NK-92 (cell line): ENCODE results near the gene KLHL8.

Experiments
- DNase-seq: peaks from one replicate; lab custom pipeline; 2025; ENCODE audit not compliant: unreplicated experiment; lab: John Stamatoyannopoulos, UW

KLHL8 gene

DNA sequence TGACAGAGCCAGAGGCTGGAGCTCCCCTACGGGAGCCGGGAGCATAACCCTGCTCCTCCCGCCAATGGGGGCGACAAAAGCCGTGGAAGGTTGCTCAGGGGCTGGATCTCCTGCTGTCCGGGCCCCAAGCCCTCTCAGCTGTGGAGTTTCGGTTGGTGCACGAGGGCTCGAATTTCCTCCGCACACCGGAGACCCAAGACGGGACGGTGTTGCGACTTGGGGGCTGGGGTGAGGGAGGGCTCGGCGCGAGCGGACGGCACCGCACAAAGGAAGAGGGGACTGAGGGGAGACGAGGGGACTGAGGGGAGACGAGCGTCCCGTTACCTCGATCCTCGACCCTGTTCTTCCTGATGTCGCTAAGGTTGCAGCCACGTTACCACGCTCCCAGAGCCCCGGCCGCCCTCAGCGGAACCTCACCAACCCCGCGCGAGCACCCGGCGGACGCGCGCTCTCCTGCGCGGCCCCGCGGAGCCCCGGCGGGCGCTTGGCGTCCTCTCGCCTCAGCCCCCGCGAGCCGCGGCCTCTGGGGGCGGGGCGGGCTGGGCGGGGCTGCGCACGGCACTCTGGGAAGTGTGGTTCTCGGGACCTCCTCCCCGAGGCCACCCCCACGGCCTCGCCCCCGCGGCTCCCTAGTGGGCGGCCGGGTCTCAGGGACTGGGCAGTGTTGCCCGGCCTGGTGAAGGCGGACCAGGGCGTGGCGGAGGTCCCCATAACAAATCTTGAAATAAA is at the start of gene KLHL8:
Gene KLHL8, minus strand, starts transcription at position 525 of the 729 bp plus-strand sequence. CDS start 25,079 bp downstream, outside the sequence.
- DNase-seq = no peak

DNA sequence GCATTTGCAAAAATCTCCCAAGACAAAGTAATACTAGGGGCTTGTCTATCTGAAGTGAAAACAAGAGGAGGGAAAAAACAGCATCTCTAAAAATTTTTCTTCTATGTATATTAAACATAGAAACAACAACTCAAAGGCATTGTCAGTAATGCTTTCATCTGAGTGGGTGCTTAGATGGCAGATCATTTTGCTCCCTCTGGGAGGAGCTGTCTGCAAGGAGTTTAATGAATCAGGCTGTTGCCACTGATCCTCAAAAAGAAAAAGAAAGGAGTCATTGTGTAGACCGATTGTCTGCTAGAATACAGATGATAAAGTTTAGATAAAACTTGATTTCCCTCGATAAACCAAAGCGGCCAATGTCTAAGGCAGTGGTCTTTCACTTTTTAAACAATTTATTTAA is 49.7 kb upstream of the KLHL8 start:
- DNase-seq = no peak

DNA sequence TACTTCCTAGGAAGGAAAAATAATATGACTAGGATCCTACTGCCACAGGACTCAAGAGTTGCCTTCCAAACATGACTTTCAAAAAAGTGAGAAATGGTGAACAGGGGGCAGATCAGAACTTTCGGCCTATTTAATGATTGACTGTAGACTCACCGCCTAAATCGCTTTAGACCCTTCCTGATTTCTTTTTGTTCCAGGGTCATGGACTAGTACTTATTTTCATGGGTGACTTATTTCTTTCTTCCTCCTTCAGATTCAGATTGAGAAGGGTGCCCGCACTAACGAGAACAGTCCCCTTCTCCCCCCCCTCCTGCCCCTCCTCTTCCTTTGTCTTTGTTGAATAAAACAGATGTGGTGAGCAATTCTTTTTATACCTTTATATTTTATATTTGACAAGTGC is 48.0 kb upstream of the KLHL8 start:
- no peak for DNase-seq

DNA sequence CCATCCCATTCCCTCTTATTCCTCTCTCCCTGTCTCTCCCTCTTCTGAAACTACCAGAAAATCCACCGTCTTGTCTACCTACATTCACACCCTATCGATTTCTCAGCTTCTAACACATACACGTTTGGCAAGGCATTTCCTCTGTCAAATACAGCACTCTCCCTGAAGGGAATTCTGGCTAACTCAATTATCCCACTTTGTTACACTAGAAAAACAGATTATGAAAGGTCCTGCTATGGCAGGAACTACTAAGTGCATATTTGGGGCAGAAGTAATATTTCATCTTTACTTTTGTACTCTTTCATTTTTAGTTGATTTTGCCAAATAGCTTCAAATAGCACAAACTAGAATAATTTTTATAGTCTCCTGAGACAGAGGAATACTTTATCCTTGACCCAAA is 46.6 kb upstream of the KLHL8 start:
- no peak for DNase-seq

DNA sequence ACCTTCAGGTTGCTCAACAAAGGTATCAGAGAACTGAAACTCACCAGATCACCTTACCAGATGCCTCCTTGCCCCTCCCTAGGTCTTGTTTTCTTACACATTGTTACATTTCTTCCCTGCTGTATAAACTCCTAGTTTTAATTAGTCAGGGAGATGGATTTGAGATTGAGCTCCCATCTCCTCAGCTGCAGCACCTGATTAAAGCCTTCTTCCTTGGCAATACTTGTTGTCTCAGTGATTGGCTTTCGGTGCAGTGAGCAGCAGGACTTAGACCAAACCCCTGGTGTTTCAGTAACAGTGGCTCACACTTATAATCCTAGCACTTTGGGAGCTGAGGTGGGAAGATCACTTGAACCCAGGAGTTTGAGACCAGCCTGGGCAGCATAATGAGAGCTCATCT is 42.5 kb upstream of the KLHL8 start:
- no peak for DNase-seq

DNA sequence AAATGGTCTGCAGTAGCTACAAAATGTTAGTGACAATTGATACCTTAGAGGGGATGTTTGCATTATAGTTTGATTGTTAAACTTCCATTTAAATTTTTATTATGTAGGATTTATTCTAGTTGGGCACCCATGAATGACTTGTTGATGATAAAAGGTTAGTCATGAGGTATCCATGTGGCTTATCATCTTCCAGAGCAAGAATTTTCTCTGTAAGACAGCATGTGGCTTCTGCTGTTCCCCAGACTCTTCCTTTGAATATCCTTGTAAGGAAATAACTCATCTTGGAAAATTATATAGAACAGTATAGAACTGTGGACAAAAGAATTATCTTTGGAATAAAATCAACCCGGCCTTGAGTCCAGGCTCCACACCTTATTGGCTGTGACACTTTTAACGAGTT is 40.1 kb upstream of the KLHL8 start:
- no peak for DNase-seq

DNA sequence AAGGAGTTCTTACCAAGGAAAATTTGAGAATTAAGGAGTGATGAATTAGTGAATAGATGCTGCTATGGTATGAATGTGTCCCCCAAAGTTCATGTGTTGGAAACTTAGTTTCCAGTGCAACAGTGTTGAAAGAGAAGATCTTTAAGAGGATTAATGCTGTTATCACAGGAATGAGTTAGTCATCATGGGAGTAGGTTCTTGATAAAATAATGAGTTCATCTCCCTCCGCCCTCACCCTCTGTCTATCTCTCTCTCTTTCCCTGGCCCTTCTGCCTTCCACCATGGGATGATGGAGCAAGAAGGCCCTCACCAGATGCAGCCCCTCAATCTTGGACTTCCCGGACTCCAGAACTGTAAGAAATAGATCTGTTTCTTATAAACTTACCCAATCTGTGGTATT is 38.3 kb upstream of the KLHL8 start:
- no peak for DNase-seq

DNA sequence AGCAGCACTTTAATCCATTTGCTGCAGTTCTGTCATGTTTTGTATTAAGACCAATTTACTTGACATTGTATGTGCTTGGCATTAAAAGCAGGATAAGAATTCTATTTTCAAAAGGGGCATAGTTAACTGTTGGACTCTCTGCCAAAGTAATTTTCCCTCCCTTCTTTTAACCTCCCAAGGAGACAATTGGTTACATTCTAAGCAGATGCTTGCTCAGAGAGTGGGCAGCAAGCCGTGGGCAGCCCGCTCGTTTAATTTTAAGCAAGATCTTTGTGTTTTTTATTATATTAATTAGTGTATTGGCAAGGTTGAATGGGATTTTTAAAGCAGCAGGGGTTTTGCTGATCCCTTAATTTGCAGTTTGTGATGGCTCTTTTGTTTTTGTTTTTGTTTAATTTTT is 37.1 kb upstream of the KLHL8 start:
- DNase-seq = no peak

DNA sequence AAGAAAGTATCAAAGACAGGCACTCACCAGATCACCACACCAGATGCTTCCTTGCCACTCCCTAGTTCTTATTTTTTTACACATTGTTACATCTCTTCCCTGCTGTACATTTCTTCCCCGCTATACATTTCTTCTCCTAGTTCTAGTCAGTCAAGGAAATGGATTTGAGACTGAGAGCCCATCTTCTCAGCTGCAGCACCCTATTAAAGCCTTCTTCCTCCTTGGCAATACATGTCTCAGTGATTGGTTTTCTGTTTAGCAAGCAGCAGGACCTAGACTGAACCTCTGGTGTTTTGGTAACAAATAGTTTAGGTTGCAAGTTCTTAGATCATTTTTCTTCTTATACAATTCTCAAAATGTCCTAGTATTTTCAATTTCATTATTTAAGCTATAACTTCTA is 35.3 kb upstream of the KLHL8 start:
- no peak for DNase-seq

DNA sequence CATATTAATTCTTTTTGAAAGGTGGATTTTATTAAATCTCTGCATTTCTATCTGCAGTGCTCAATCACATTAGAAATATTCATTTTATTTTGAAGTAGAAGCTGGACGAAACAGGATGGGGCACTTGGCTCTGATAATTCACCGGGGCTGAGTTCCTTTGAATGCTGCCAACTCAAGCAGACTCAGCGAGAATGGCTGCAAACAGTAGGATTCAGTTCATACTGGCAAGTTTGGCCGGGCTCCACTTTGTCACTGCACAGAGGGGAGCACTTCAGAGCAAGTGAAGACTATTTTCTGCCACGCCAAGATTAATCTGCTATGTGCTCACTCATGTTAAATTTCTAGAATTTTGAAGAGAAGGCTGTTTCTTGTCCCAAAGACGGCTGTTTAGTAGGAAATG is 30.7 kb upstream of the KLHL8 start:
- DNase-seq = no peak

DNA sequence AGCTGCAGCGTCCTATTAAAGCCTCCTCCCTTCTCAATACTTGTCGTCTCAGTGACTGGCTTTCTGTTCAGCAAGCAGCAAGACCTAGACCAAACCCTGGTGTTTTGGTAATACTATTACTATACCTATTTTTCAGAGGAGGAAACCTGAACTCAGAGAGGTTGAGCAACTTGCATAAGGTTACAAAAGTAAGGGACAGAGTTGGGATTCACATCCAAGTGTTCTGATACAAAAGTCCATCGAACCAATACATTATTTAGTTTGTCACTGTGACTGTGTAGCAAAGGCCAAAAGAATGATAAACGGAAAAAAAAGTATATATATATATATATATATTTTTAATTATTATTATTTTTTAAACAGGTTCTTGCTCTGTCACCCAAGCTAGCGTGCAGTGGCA is 29.9 kb upstream of the KLHL8 start:
- DNase-seq = no peak

DNA sequence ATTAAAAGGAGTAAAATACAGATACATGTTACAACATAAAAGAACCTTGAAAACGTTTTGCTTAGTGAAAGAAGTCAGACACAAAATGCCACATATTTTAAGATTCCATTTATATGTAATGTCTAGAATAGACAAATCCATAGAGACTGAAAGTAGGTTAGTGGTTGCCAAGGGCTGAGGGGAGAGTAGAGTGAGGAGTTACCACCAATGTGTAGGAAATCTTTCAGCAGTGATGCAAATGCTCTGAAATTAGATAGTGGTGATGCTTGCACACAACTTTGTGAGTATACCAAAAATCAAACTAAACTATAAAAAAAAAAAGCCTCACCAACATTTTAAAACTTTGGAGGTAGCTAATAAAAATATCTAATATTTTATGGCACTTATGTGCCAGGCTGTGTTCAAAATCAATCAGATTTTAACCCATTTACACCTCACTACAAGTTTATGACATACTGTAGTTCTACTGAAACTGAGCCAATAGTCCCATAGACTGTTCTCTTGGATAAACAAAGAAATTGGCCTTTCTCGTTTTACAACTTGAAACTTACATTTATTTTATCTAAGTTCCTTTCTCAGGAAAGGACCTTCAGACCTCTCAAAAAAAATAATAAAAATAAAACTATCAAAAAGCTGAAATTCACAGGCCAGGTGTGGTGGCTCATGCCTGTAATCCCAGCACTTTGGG is 29.1 kb upstream of the KLHL8 start:
- no peak for DNase-seq

DNA sequence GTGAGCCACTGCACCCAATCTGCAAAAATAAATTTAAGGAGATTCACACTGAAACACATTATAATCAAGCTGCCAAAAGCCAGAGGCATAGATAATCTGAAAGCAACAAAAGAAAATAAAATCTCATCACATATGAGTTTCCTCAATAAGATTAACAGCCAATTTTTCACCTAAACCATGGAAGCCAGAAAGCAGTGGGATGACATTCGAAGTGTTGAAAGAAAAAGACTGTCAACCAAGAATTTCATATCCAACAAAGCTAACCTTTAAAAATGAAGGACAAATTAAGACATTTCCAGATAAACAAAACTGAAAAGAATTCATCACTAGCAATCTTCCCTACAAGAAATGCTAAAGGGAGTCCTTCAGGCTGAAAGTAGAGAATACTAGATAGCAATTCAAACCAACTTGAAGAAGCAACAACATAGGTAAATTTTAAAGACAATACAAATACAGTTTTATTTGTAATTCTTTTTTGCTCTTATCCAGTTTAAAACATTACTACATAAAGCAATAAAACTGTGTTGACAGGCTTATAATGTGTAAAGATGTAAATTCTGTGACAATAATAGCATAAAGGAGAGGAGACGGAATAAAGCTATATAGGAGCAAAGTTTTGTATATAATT is 23.1 kb upstream of the KLHL8 start:
- no peak for DNase-seq

DNA sequence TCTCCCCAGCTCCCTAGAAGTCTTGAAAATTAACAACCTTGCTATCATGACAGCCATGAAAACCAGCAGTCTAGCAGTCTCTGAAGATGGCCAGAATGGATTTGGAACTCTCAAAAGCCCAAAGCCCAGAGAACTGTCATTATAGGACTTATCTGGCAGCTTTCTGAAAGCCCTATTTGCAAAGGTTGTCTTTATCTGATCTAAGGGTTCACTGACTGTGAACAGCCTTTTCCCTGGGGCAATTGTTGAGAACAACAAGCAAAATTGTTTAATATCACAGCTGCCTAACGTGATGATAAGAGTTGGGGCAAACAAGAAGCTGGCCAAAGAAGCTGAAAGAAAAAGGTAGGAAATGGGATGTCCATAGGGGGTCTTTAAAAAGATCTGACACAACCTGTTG is 20.9 kb upstream of the KLHL8 start:
- DNase-seq = no peak

DNA sequence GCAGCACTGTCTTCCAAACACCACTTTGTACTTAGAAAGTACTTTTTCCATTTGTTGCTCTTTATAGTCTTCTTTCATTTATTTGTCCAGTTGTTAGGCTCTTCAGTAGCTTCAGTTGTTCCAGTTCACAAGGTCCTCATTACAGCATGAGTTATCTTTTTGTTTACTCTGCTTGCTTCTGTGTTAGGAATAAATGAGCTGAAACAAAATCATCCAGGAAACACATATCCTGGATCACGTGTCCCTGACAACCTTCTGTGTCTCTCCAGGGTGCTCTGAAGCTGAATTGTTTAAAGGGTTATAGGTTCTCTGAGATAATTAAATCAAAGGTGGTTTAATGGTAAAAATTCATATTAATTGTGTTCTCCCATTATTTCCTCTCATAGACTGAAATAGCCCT is 19.9 kb upstream of the KLHL8 start:
- no peak for DNase-seq

DNA sequence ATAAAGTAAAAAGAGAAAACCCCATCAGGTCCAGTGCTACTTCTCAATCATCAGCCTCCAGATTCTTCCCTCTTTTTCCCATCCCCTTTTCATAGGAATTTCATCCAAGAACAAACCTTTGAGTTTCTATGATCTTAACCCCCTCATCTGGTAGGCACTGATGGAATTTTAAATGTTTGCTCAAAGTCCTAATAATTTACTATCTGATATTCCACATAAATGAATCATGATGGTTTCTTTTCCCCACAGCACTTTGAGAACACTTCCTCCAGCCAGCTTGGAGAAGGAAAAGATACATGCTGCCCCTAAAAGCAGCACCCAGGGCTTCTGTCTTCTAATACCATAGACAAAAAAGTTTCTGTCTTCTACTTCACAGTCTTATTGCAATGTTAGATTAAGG is 19.4 kb upstream of the KLHL8 start:
- no peak for DNase-seq

DNA sequence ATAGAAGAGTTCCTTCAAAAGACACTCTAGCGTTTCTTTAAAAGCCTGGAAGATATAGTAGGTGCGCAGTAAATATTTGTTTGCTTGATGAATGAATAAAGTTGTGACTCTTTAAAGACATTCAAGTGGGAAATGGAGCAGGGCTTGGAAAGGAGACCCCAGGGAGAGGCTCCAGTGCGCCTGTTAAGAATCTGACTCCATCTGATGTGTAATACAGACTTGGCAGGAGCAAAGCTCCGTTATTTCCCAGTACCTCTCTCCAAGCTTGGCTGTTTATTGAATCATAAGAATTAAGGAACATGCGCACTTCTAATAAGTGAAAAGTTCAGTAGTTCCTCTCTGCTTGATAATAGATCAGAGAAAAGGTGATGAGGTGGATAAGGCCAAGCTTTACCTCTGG is 18.8 kb upstream of the KLHL8 start:
- no peak for DNase-seq

DNA sequence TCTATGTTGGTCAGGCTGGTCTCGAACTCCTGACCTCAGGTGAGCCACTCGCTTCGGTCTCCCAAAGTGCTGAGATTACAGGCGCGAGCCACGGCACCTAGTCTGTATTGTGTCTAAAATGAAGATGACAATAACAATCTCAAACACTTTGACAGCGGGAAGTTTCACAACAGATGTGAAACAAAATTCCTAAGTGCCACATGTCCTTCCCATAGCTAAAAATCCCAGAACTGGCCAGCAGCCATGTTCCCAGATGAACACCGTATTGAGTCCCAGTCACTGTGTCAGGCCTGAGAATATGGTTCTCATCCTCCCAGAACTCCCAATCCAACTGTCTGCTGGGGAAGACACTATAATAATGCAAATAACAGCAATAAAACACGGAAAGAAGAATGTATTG is 16.4 kb upstream of the KLHL8 start:
- no peak for DNase-seq

DNA sequence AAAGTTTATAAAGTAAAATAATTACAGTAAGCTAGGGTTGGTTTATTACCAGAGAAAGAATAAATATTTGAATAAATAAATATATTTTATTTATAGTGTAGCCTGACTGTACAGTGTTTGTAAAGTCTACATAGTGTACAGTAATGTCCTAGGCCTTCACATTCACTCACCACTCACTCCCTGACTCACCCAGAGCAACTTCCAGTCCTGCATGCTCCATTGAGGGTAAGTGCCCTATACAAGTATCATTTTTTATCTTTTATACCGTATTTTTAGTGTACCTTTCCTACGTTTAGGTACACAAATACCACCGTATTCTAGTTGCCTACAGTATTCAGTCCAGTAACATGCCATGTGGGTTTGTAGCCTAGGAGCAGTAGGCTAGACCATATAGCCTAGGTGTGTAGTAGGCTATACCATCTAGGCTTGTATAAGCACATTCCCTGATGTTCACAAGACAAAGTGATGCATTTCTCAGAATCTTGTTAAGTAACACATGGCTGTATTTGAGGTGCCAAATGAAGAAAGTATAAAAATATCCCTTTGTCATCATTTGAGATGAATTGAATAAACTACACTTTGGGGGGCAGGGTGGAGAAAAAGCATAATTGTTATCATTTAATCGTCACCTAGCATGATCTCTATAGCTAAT is 14.7 kb upstream of the KLHL8 start:
- DNase-seq = no peak

DNA sequence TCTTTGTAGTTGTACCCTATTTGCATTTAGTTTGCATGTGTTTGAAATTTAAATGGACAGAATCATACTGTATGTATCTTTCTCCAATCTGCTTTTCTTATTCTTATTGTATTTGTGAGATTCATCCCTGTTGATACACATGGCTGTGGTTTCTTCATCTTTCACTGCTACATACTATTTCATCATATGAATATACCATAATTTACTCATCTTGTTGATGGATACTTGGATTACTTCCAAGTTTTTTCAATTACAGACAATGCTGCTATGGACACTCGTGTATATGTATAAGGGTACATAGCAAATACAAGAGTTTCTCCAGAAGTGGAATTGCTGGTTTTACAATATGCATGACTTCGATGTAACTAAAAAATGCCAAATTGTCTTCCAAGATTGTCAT is 11.8 kb upstream of the KLHL8 start:
- no peak for DNase-seq

DNA sequence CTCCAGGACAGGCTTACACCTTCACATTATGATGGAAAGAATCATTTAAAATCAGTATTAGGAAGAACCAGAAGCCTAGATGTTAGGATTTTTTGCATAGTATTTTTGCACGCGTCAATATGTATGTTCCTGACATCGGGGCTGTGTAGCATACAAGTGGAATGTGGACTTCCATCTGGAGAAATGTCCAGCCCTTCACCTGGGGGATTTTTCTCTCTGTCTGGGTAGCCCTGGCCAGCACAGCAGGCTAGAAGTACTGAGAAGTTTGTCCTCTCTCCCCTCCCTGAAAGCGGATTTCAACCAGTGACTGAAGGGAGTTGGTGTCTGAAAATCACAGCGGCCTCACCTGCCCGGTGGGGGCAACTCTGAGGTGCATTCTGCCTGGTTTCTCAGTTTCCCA is 10.4 kb upstream of the KLHL8 start:
- DNase-seq = no peak

DNA sequence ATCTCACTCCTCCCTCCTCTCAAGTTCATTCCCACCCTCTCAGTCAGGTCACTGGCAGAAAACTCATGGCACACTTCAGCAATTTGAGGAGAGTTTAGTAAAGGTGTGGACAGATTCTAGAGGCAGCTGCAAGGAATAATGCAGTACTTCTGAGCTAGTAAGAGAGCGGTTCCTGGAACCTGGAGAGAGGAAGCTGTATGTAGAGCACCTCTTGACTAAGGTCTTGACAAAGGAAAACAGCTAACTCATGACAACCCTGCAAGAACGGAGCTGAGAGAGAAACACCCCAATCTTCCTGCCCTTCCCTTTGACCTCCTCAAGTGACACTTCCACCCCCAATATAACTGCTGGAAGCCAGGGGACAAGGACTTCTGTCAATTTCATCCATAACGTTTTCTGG is 9.6 kb upstream of the KLHL8 start:
- DNase-seq = no peak
